B cell (primary cell): Measurements from ENCODE around the gene PHF21A. TPM values are rescaled to one million over a fixed set of nuclear protein-coding genes. Genes with fewer than 3 reads are reported as not detected.

Experiments used
- ATAC-seq: fragments of 200-7000 bp; cut with Tn5 transposase; one replicate; pipeline ENCODE4 v1.10.0; 2021; ENCODE audit warnings: low read depth, mild to moderate bottlenecking, moderate number of reproducible peaks, moderate library complexity
- CTCF ChIA-PET: fragments of 350-600 bp; sonication (Branson Sonifier 250); formaldehyde crosslinking; loops from one replicate; lab custom pipeline; 2021; ENCODE audit warnings: antibody characterized with exemption, inconsistent platforms; lab: Charles Lee
- POLR2A ChIA-PET: fragments of 350-600 bp; sonication (Branson Sonifier 250); formaldehyde crosslinking; loops from one replicate; lab custom pipeline; 2021; ENCODE audit warnings: antibody characterized with exemption; lab: Charles Lee
- DNase-seq: peaks from one replicate; pipeline ENCODE4 v3.0.0; 2013
- H2AFZ ChIP-seq: 2 replicates; pipeline ENCODE4 v1.6.1; 2012; ENCODE audit warnings: mild to moderate bottlenecking, low read depth, low read length; ENCODE audit not compliant: insufficient read depth, poor library complexity, severe bottlenecking
- H3K27ac ChIP-seq, 2 donors: 1 replicate in 1 of 2; 2 replicates in 1 of 2; pipeline ENCODE4 v1.5.1; 2012 to 2013; ENCODE audit warnings: low read length in 2 of 2, mild to moderate bottlenecking in 2 of 2, moderate library complexity in 1 of 2
- H3K27me3 ChIP-seq, 4 experiments: fragments of 200-600 bp in 1 of 4; sonication (generic) in 1 of 4; replicated peaks in 1 of 4; 1 replicate in 2 of 4; 2 replicates in 2 of 4; pipeline versions ENCODE4 v1.6.1 to v1.7.0; 2013 to 2016; ENCODE audit warnings: low read length in 3 of 4, mild to moderate bottlenecking in 2 of 4, mixed read lengths in 1 of 4, moderate library complexity in 1 of 4; ENCODE audit not compliant: insufficient read depth in 4 of 4, control insufficient read depth in 3 of 4; ENCODE audit errors: control extremely low read depth in 1 of 4
- H3K36me3 ChIP-seq, 2 experiments: replicated peaks in 1 of 2; 1 replicate in 1 of 2; 2 replicates in 1 of 2; pipeline versions ENCODE4 v1.6.1 to v1.7.1; 2013; ENCODE audit warnings: low read length in 1 of 2; ENCODE audit not compliant: insufficient read depth in 2 of 2, control insufficient read depth in 1 of 2; ENCODE audit errors: control extremely low read depth in 1 of 2, extremely low read depth in 1 of 2
- H3K4me1 ChIP-seq, 2 donors: fragments of 200-600 bp in 1 of 2; sonication (generic) in 1 of 2; 1 replicate in 1 of 2; 2 replicates in 1 of 2; pipeline versions ENCODE4 v1.5.1 to v1.6.1; 2013 to 2017; ENCODE audit warnings: low read length in 2 of 2; ENCODE audit not compliant: control insufficient read depth in 2 of 2, insufficient read depth in 2 of 2
- H3K4me2 ChIP-seq: replicated peaks from 2 replicates; pipeline ENCODE3; 2012; ENCODE audit warnings: mild to moderate bottlenecking, low read depth, low read length; ENCODE audit not compliant: poor library complexity, severe bottlenecking
- H3K4me3 ChIP-seq, 5 experiments: fragments of 200-600 bp in 1 of 5; sonication (generic) in 1 of 5; 1 replicate in 3 of 5; 2 replicates in 2 of 5; pipeline versions ENCODE4 v1.5.1 to v1.7.0; 2011 to 2016; ENCODE audit warnings: low read length in 4 of 5, mild to moderate bottlenecking in 4 of 5, low read depth in 2 of 5, control low read depth in 1 of 5, moderate library complexity in 1 of 5; ENCODE audit not compliant: insufficient read depth in 1 of 5; ENCODE audit errors: control extremely low read depth in 1 of 5, extremely low read depth in 1 of 5
- H3K79me2 ChIP-seq: fragments of 200-600 bp; sonication (generic); one replicate; pipeline ENCODE4 v1.6.0; 2016; ENCODE audit warnings: low read length; ENCODE audit not compliant: control insufficient read depth, insufficient read depth
- H3K9ac ChIP-seq: fragments of 200-600 bp; sonication (generic); 2 replicates; pipeline ENCODE4 v1.6.1; 2017; ENCODE audit warnings: mild to moderate bottlenecking, low read length, moderate library complexity
- H3K9me3 ChIP-seq, 3 donors: one replicate each; pipeline versions ENCODE4 v1.6.1 to v1.7.1; 2013; ENCODE audit warnings: low read length in 2 of 3; ENCODE audit not compliant: control insufficient read depth in 2 of 3, insufficient read depth in 1 of 3; ENCODE audit errors: control extremely low read depth in 1 of 3
- H4K20me1 ChIP-seq: 2 replicates; pipeline ENCODE4 v1.6.0; 2012; ENCODE audit warnings: mild to moderate bottlenecking, low read length; ENCODE audit not compliant: insufficient read depth, control insufficient read depth, poor library complexity, severe bottlenecking
- H3K27ac Mint-ChIP-seq: one replicate; pipeline ENCODE4 v1.8.0; 2021; ENCODE audit warnings: mixed read lengths
- H3K27me3 Mint-ChIP-seq: one replicate; pipeline ENCODE4 v1.8.0; 2021; ENCODE audit warnings: mixed read lengths
- H3K4me1 Mint-ChIP-seq: one replicate; pipeline ENCODE4 v1.8.0; 2021; ENCODE audit warnings: mixed read lengths
- H3K4me3 Mint-ChIP-seq: one replicate; pipeline ENCODE4 v1.8.0; 2021; ENCODE audit warnings: mixed read lengths
- H3K9me3 Mint-ChIP-seq: one replicate; pipeline ENCODE4 v1.8.0; 2022; ENCODE audit warnings: mixed read lengths; ENCODE audit not compliant: insufficient read depth
- EZH2 ChIP-seq: IDR thresholded peaks from 2 replicates; pipeline ENCODE4 v1.6.1; 2012; ENCODE audit warnings: borderline replicate concordance, low read depth, mild to moderate bottlenecking, moderate library complexity, low read length; ENCODE audit not compliant: insufficient read depth, poor library complexity, severe bottlenecking
- WGBS: methylation state at CpG from one replicate; pipeline ENCODE4 v1.1.5; 2013; ENCODE audit warnings: missing lambda C conversion rate; ENCODE audit not compliant: insufficient coverage; 5-methylcytosine and 5-hydroxymethylcytosine counted together
- intact Hi-C: fragments of 100-400 bp; cut with micrococcal nuclease; formaldehyde crosslinking; loops from one replicate; pipeline ENCODE4 v1.10.0; 2022
- polyA plus RNA-seq: library from polyadenylated mRNA; depleted of rRNA; stranded (reverse); fragments of >200 nt; gene quantifications from 2 replicates; pipeline ENCODE4 v1.2.3, GENCODE V29; 2012
- total RNA-seq, 2 donors: library from RNA; stranded (reverse); fragments of 120-200 nt in 1 of 2; gene quantifications; 1 replicate in 1 of 2; 2 replicates in 1 of 2; pipeline versions ENCODE4 v1.2.3 to v1.2.4, GENCODE V29; 2013 to 2022
- TF ChIP-seq, protein P1 (sequence below): fragments of 200-600 bp; IDR thresholded peaks from one replicate; pipeline ENCODE4 v1.8.0; 2022; ENCODE audit warnings: antibody characterized with exemption, mild to moderate bottlenecking

Gene PHF21A
- total and polyA plus RNA-seq, 2 donors (not counting 1 experiment from before 2014, with no cell fraction given) = 41.9 to 103 TPM

DNA sequence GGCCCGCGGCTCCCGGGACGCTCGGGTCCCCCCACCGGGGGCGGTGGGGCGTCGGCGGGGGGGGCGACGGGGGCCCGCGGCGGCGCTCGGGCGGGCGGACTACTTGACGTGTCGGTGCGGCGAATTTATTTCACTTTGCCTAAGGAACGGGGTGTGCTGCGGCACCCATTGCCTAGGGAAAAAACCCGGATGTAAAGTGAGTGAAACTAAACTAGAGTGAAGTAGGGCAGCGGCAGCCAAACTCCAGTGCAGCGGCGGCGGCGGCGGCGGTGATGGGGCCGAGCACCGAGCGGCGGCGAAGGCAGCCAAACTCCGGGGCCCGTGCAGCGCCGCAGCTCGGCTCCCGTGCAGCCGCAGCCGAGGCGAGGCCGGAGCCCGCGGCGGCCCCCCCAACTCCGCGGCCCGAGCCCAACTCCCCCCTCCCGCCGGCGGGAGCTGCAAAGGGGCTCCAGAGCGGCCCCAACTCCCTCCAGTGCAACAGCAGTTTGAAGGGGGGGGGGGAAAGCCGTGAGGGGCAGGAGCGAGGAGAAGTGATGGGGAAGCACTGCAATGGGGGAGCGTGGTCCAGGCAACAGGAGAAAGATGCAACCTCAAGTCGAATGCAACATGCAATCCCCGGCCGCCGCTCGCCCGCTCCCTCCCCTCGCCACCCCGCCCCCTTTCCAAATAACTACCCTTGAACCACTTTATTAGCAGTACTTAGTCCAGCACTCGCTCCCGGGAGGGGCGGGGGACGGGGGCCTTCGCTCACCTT, 647 bp upstream of the PHF21A start:
- ChIA-PET CTCF (interaction anchor here (1.4 kb wide), 1 partner anchor 17 kb away, joined by 4 read pairs; no protein-coding TSS in a partner anchor), POLR2A (interaction anchor here (1.0 kb wide), 1 partner anchor 193 kb away, joined by 3 read pairs; no protein-coding TSS in a partner anchor)
- peak overlapping the region; percentile 93 for H3K4me3 Mint-ChIP-seq
- H2AFZ ChIP-seq = peak overlapping the region; percentile 89
- H3K4me1 ChIP-seq = peaks cover 21 to 22% of the 10 kb centered on the region in 2 donors
- peak overlapping the region in 1 of 2 donors; percentile 61 for H3K27ac ChIP-seq
- under 1% methylated on average over 51 of the region's 74 CpGs for WGBS
- no peak for TF ChIP-seq EZH2
- TF ChIP-seq, protein P1, sequence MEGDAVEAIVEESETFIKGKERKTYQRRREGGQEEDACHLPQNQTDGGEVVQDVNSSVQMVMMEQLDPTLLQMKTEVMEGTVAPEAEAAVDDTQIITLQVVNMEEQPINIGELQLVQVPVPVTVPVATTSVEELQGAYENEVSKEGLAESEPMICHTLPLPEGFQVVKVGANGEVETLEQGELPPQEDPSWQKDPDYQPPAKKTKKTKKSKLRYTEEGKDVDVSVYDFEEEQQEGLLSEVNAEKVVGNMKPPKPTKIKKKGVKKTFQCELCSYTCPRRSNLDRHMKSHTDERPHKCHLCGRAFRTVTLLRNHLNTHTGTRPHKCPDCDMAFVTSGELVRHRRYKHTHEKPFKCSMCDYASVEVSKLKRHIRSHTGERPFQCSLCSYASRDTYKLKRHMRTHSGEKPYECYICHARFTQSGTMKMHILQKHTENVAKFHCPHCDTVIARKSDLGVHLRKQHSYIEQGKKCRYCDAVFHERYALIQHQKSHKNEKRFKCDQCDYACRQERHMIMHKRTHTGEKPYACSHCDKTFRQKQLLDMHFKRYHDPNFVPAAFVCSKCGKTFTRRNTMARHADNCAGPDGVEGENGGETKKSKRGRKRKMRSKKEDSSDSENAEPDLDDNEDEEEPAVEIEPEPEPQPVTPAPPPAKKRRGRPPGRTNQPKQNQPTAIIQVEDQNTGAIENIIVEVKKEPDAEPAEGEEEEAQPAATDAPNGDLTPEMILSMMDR = no peak
- H3K9me3 ChIP-seq = no peaks in the 10 kb centered on the region
- peak overlapping the region; percentile 83 for H3K4me2 ChIP-seq
- no peaks in the 10 kb centered on the region for H4K20me1 ChIP-seq
- peak overlapping the region; percentile 97 for H3K27ac Mint-ChIP-seq
- peaks cover 29% of the 10 kb centered on the region for H3K4me1 Mint-ChIP-seq
- DNase-seq (peak; percentile 91), ATAC-seq (peak; percentile 47)
- intact Hi-C loops = loop anchor here (1.0 to 5.0 kb wide), 6 partner anchors 9 to 495 kb away; partner anchors contain the start of genes ATG13, CRY2, HARBI1 and PEX16
- H3K36me3 ChIP-seq = no peaks in the 10 kb centered on the region
- no peaks in the 10 kb centered on the region for H3K9me3 Mint-ChIP-seq
- H3K4me3 ChIP-seq = peak overlapping the region; percentile 38 to 89 (median 78)
- H3K27me3 ChIP-seq = no peaks in the 10 kb centered on the region
- H3K27me3 Mint-ChIP-seq = no peaks in the 10 kb centered on the region
- peak overlapping the region; percentile 77 for H3K9ac ChIP-seq
- peaks cover 34% of the 10 kb centered on the region for H3K79me2 ChIP-seq
